Neural cell (in vitro differentiated cells): Measurements from ENCODE around the gene MYLK. TPM values are rescaled to one million over a fixed set of nuclear protein-coding genes. Genes with fewer than 3 reads are reported as not detected.

ENCODE experiments used
- H2AFZ ChIP-seq: fragments of 200-600, 300-800 bp; sonication (generic), shearing (Covaris generic); 2 replicates; pipeline ENCODE4 v1.6.0; 2014; ENCODE audit warnings: low read depth, mild to moderate bottlenecking, antibody characterized with exemption, low read length, moderate library complexity
- H3F3A ChIP-seq: fragments of 200-600 bp; shearing (Covaris generic); 2 replicates; pipeline ENCODE4 v1.6.1; 2016; ENCODE audit warnings: mild to moderate bottlenecking, moderate library complexity, mixed read lengths, antibody characterized with exemption, low read length; ENCODE audit not compliant: insufficient read depth, poor library complexity, severe bottlenecking
- H3K27ac ChIP-seq: fragments of 200-600, 300-800 bp; sonication (generic), shearing (Covaris generic); 2 replicates; pipeline ENCODE4 v1.5.1; 2014; ENCODE audit warnings: mild to moderate bottlenecking, low read length, moderate library complexity
- H3K27me3 ChIP-seq: fragments of 300-800, 200-600 bp; sonication (generic), shearing (Covaris generic); 2 replicates; pipeline ENCODE4 v1.6.0; 2014; ENCODE audit warnings: mild to moderate bottlenecking, low read depth, low read length, moderate library complexity; ENCODE audit not compliant: insufficient read depth
- H3K36me3 ChIP-seq: fragments of 300-800, 200-600 bp; sonication (generic), shearing (Covaris generic); 2 replicates; pipeline ENCODE4 v1.5.1; 2014; ENCODE audit warnings: mild to moderate bottlenecking, antibody characterized with exemption, low read length, moderate library complexity; ENCODE audit not compliant: insufficient read depth
- H3K4me2 ChIP-seq: fragments of 300-800, 200-600 bp; sonication (generic), shearing (Covaris generic); 2 replicates; pipeline ENCODE4 v1.6.0; 2014; ENCODE audit warnings: mild to moderate bottlenecking, low read length
- H3K4me3 ChIP-seq: fragments of 300-800, 200-600 bp; sonication (generic), shearing (Covaris generic); 2 replicates; pipeline ENCODE4 v1.5.1; 2014; ENCODE audit warnings: mild to moderate bottlenecking, low read length, moderate library complexity
- H3K79me2 ChIP-seq: fragments of 200-600 bp; shearing (Covaris generic); replicated peaks from 2 replicates; pipeline ENCODE4 v1.6.0; 2014; ENCODE audit warnings: mild to moderate bottlenecking, low read length, moderate library complexity; ENCODE audit not compliant: insufficient read depth
- H3K9ac ChIP-seq: fragments of 300-800, 200-600 bp; sonication (generic), shearing (Covaris generic); 2 replicates; pipeline ENCODE4 v1.6.1; 2016; ENCODE audit warnings: mild to moderate bottlenecking, low read length, mixed read lengths
- H3K9me2 ChIP-seq: fragments of 200-600 bp; shearing (Covaris generic); 2 replicates; pipeline ENCODE4 v1.6.1; 2016; ENCODE audit warnings: mild to moderate bottlenecking, low read length, mixed read lengths; ENCODE audit not compliant: insufficient read depth
- H3K9me3 ChIP-seq: fragments of 200-600, 300-800 bp; sonication (generic), shearing (Covaris generic); 2 replicates; pipeline ENCODE4 v1.6.1; 2016; ENCODE audit warnings: mild to moderate bottlenecking, mixed run types, low read length, moderate library complexity, mixed read lengths
- H4K20me1 ChIP-seq: fragments of 200-600 bp; shearing (Covaris generic); 2 replicates; pipeline ENCODE4 v1.6.1; 2016; ENCODE audit warnings: mild to moderate bottlenecking, mixed run types; ENCODE audit not compliant: insufficient read depth
- CTCF ChIP-seq: fragments of 450-650 bp; IDR thresholded peaks from 2 replicates; pipeline ENCODE4 v1.5.1; 2014; ENCODE audit warnings: antibody characterized with exemption, mild to moderate bottlenecking, moderate library complexity; ENCODE audit not compliant: poor library complexity, severe bottlenecking
- EP300 ChIP-seq: fragments of 450-650 bp; conservative IDR thresholded peaks from 2 replicates; pipeline ENCODE4 v1.6.1; 2014; ENCODE audit warnings: antibody characterized with exemption, mild to moderate bottlenecking, moderate library complexity; ENCODE audit not compliant: poor library complexity, severe bottlenecking
- EZH2 ChIP-seq: fragments of 200-600, 300-800 bp; shearing (Covaris generic), sonication (generic); IDR thresholded peaks from 2 replicates; pipeline ENCODE4 v1.6.1; 2014; ENCODE audit warnings: antibody characterized with exemption, low read length, borderline replicate concordance, mild to moderate bottlenecking; ENCODE audit not compliant: insufficient read depth, poor library complexity, severe bottlenecking
- MXI1 ChIP-seq: fragments of 450-650 bp; conservative IDR thresholded peaks from 2 replicates; pipeline ENCODE4 v1.6.1; 2014; ENCODE audit warnings: antibody characterized with exemption, mild to moderate bottlenecking; ENCODE audit not compliant: poor library complexity, severe bottlenecking
- POLR2AphosphoS5 ChIP-seq: IDR thresholded peaks from 2 replicates; pipeline ENCODE4 v1.6.1; 2012
- RAD21 ChIP-seq: fragments of 450-650 bp; conservative IDR thresholded peaks from 2 replicates; pipeline ENCODE4 v1.6.1; 2014; ENCODE audit warnings: antibody characterized with exemption, mild to moderate bottlenecking, moderate library complexity
- REST ChIP-seq: IDR thresholded peaks from 2 replicates; pipeline ENCODE4 v1.6.1; 2012; ENCODE audit warnings: borderline replicate concordance
- SMC3 ChIP-seq: fragments of 450-650 bp; conservative IDR thresholded peaks from 2 replicates; pipeline ENCODE4 v1.6.1; 2014; ENCODE audit warnings: antibody characterized with exemption, mild to moderate bottlenecking, moderate library complexity; ENCODE audit not compliant: poor library complexity
- TAF1 ChIP-seq: IDR thresholded peaks from 2 replicates; pipeline ENCODE4 v1.6.1; 2012; ENCODE audit warnings: low read depth
- polyA plus RNA-seq: library from polyadenylated mRNA; depleted of rRNA; stranded (reverse); fragments of >200 nt; gene quantifications from 2 replicates; pipeline ENCODE4 v1.2.3, GENCODE V29; 2014

MYLK gene
- polyA plus RNA-seq, 1 donor from 2014 or later = 0.43 TPM

GRCh38 chr3:123712077-123712860 is 171.9 kb downstream of the MYLK start:
- H3K4me2 ChIP-seq = no peak overlapping the region
- no peaks in the 10 kb centered on the region for H3K79me2 ChIP-seq
- TF ChIP-seq CTCF = no peak
- no peak for TF ChIP-seq MXI1
- no peak for TF ChIP-seq REST
- no peak for TF ChIP-seq RAD21
- TF ChIP-seq POLR2AphosphoS5 = no peak
- no peak for TF ChIP-seq SMC3
- no peaks in the 10 kb centered on the region for H3K27me3 ChIP-seq
- no peaks in the 10 kb centered on the region for H4K20me1 ChIP-seq
- H3K27ac ChIP-seq = no peak overlapping the region
- H3K9ac ChIP-seq = no peak overlapping the region
- H2AFZ ChIP-seq = no peak overlapping the region
- H3K9me3 ChIP-seq = no peaks in the 10 kb centered on the region
- H3K36me3 ChIP-seq = no peaks in the 10 kb centered on the region
- H3K4me3 ChIP-seq = no peak overlapping the region
- no peaks in the 10 kb centered on the region for H3K9me2 ChIP-seq
- H3F3A ChIP-seq = no peaks in the 10 kb centered on the region

GRCh38 chr3:123711356-123711755 is 172.8 kb downstream of the MYLK start:
- no peaks in the 10 kb centered on the region for H3K27me3 ChIP-seq
- H3K9me3 ChIP-seq = no peaks in the 10 kb centered on the region
- H3K9ac ChIP-seq = no peak overlapping the region
- H3K36me3 ChIP-seq = no peaks in the 10 kb centered on the region
- TF ChIP-seq REST (no peak), TAF1 (no peak), MXI1 (no peak), SMC3 (no peak), RAD21 (no peak), POLR2AphosphoS5 (no peak), EZH2 (no peak), CTCF (no peak), EP300 (no peak)
- H2AFZ ChIP-seq = no peak overlapping the region
- H4K20me1 ChIP-seq = no peaks in the 10 kb centered on the region
- H3F3A ChIP-seq = no peaks in the 10 kb centered on the region
- H3K4me3 ChIP-seq = no peak overlapping the region
- no peak overlapping the region for H3K27ac ChIP-seq
- H3K4me2 ChIP-seq = no peak overlapping the region
- no peaks in the 10 kb centered on the region for H3K79me2 ChIP-seq
- H3K9me2 ChIP-seq = no peaks in the 10 kb centered on the region
